Osteoblast (primary cell): ENCODE data around the gene OBSCN. TPM values are rescaled to one million over a fixed set of nuclear protein-coding genes. Genes with fewer than 3 reads are reported as not detected.

ENCODE experiments used
- DNase-seq: peaks from one replicate; pipeline ENCODE4 v3.0.0; 2011; ENCODE audit warnings: low spot score, mixed read lengths; ENCODE audit not compliant: insufficient read length; ENCODE audit errors: missing footprints
- H2AFZ ChIP-seq: 2 replicates; pipeline ENCODE4 v1.6.0; 2011; ENCODE audit warnings: mild to moderate bottlenecking, low read length
- H3K27ac ChIP-seq: 2 replicates; pipeline ENCODE4 v1.5.1; 2011; ENCODE audit warnings: mild to moderate bottlenecking, low read depth, low read length, moderate library complexity
- H3K27me3 ChIP-seq: 2 replicates; pipeline ENCODE4 v1.6.0; 2012; ENCODE audit warnings: mild to moderate bottlenecking, control low read depth, inconsistent platforms, low read length, moderate library complexity; ENCODE audit not compliant: insufficient read depth
- H3K36me3 ChIP-seq: 2 replicates; pipeline ENCODE4 v1.5.1; 2011; ENCODE audit warnings: mild to moderate bottlenecking, low read length, control low read depth, moderate library complexity; ENCODE audit not compliant: insufficient read depth
- H3K4me1 ChIP-seq: 2 replicates; pipeline ENCODE4 v1.5.1; 2011; ENCODE audit warnings: mild to moderate bottlenecking, low read length, control low read depth, moderate library complexity; ENCODE audit not compliant: insufficient read depth
- H3K4me2 ChIP-seq: 2 replicates; pipeline ENCODE4 v1.6.0; 2011; ENCODE audit warnings: mild to moderate bottlenecking, low read length; ENCODE audit not compliant: insufficient read depth
- H3K4me3 ChIP-seq: fragments of 200-600 bp; sonication (generic); 3 replicates; pipeline ENCODE4 v1.5.1; 2012; ENCODE audit warnings: mild to moderate bottlenecking, low read length, inconsistent platforms; ENCODE audit not compliant: insufficient read depth
- H3K79me2 ChIP-seq: 2 replicates; pipeline ENCODE4 v1.6.0; 2012; ENCODE audit warnings: mild to moderate bottlenecking, low read length, control low read depth, inconsistent platforms; ENCODE audit not compliant: insufficient read depth
- H3K9me3 ChIP-seq: 2 replicates; pipeline ENCODE4 v1.5.1; 2011; ENCODE audit warnings: low read depth, low read length, control low read depth
- H4K20me1 ChIP-seq: 2 replicates; pipeline ENCODE4 v1.6.0; 2012; ENCODE audit warnings: mild to moderate bottlenecking, low read length, control low read depth; ENCODE audit not compliant: insufficient read depth
- total RNA-seq: library from RNA; depleted of rRNA; stranded (reverse); fragments of >200 nt; gene quantifications from 2 replicates; pipeline ENCODE4 v1.2.3, GENCODE V29; 2012
- TF ChIP-seq, protein P1 (sequence below): IDR thresholded peaks from 2 replicates; pipeline ENCODE4 v1.5.1; 2011; ENCODE audit warnings: mild to moderate bottlenecking, low read depth, low read length, moderate library complexity; ENCODE audit errors: extremely low read depth

The OBSCN gene
- total RNA-seq, 1 donor, result 2.9 TPM

DNA sequence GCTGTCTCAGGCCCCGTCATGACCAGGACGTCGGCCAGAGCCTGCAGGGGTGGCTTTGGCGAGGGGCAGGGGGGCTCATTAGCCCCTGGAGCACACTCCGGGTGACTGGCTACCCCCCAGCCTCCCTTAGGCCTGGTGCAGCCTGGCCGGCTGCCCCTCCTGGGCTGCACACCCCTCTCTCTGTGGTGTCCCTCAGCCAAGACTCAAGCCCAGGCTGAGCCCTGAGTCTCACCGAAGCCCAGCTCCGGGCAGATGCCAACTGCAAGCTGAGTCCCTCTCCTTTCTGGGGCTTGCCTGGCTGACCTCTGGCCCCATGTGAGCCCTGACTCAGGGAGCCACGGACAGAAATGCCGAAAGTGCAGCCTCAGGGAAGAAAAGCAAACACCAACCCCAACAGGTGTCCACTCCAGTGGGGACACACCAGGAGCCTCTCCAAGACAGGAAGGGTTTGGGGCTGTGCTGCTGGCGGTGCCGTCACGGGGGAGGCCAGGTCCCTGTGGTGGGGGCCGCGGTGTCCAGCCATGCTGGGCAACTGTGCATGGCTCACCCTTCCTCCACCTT, 47.6 kb upstream of the OBSCN start:
- TF ChIP-seq, protein P1, sequence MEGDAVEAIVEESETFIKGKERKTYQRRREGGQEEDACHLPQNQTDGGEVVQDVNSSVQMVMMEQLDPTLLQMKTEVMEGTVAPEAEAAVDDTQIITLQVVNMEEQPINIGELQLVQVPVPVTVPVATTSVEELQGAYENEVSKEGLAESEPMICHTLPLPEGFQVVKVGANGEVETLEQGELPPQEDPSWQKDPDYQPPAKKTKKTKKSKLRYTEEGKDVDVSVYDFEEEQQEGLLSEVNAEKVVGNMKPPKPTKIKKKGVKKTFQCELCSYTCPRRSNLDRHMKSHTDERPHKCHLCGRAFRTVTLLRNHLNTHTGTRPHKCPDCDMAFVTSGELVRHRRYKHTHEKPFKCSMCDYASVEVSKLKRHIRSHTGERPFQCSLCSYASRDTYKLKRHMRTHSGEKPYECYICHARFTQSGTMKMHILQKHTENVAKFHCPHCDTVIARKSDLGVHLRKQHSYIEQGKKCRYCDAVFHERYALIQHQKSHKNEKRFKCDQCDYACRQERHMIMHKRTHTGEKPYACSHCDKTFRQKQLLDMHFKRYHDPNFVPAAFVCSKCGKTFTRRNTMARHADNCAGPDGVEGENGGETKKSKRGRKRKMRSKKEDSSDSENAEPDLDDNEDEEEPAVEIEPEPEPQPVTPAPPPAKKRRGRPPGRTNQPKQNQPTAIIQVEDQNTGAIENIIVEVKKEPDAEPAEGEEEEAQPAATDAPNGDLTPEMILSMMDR, result no peak
- Histone ChIP-seq H3K27ac (no peak overlapping the region), H3K79me2 (no peaks in the 10 kb centered on the region), H4K20me1 (peaks cover 15% of the 10 kb centered on the region), H3K4me3 (no peak overlapping the region), H3K36me3 (no peaks in the 10 kb centered on the region), H2AFZ (no peak overlapping the region), H3K9me3 (no peaks in the 10 kb centered on the region), H3K27me3 (peaks cover 13% of the 10 kb centered on the region), H3K4me1 (peaks cover 15% of the 10 kb centered on the region), H3K4me2 (no peak overlapping the region)
- no peak for DNase-seq

DNA sequence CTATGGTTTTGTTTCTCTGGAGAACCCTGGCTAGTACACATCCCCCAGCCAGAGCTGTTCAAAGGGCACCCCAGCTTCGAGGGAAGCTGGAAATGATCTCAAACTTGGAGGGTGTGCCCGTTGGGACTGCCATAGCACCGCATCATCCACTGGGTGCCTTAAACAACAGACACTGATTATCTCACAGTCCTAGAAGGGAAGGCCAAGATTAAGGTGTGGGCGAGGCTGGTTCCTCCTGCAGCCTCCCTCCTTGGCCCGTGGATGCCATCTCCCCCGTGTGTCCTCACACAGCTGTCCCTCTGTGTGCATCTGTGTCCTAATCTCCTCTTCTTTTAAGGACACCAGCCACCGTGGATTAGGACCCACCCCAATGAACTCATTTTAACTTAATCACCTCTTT, 46.5 kb upstream of the OBSCN start:
- Histone ChIP-seq H3K4me2 (no peak overlapping the region), H3K9me3 (no peaks in the 10 kb centered on the region), H4K20me1 (peaks cover 4% of the 10 kb centered on the region), H3K79me2 (peaks cover 2% of the 10 kb centered on the region), H2AFZ (no peak overlapping the region), H3K36me3 (no peaks in the 10 kb centered on the region), H3K27me3 (peaks cover 13% of the 10 kb centered on the region), H3K27ac (no peak overlapping the region), H3K4me1 (peaks cover 17% of the 10 kb centered on the region), H3K4me3 (no peak overlapping the region)
- TF ChIP-seq, protein P1, result no peak
- DNase-seq, result no peak

DNA sequence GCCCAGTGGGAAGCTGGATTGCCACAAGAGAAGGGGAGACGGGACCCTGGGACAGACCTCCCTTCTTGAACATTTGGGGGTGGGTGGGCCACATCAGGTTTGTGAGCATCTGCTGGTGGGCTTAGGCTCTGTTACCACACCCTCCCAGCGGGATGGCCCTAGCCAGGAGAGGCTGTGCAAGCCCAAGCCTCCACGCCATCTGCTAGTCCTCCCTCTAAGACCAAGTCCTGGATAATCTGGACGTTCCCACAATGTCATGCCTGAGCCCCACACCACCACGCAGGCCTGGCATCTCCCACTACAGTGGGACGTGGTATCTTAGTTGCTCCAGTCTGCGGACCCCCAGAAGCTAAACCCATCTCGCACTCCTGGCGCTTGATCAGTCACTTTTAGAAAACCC, 46.0 kb upstream of the OBSCN start:
- peaks cover 22% of the 10 kb centered on the region for H3K4me1 ChIP-seq
- no peak overlapping the region for H3K4me2 ChIP-seq
- no peak overlapping the region for H2AFZ ChIP-seq
- H3K79me2 ChIP-seq, result peaks cover 7% of the 10 kb centered on the region
- TF ChIP-seq, protein P1, result no peak
- H3K27me3 ChIP-seq, result peaks cover 13% of the 10 kb centered on the region
- H3K36me3 ChIP-seq, result no peaks in the 10 kb centered on the region
- H3K4me3 ChIP-seq, result no peak overlapping the region
- DNase-seq, result no peak
- H4K20me1 ChIP-seq, result no peaks in the 10 kb centered on the region
- no peaks in the 10 kb centered on the region for H3K9me3 ChIP-seq
- H3K27ac ChIP-seq, result no peak overlapping the region

DNA sequence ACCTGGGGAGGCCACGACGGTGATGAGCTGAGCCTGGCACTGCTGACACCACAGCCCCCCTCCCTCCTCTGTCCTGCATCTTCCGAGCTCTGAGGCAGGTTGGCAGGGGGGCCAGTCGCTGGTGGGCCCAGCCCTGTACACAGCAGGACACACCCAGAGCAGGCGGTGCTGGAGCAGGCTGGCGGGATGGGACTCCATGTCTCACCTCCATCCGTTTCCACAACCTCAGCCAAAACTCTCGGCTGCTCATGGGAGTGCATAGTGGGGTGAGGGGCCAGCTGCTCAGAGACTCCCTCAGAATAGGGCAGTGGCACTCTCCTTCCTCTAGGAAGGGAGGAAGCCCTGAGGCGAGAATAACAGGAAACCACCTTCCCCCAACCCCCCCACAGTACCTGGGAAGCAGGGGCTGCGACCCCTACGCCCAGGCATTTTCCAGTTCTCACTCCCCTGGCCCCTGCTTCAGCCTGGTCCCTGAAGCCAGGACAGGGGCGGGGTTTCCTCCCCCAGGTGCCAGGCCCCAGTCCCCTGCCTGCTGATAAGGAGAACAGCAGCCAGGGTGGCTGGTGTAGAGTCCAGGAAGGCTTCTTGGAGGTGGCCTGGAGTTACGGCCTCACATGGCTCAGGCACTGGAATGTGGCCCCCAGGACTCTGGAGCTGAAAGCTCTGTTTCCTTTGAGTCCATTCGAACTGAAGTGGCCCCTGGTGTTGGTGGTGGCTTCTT, 45.4 kb upstream of the OBSCN start:
- no peaks in the 10 kb centered on the region for H4K20me1 ChIP-seq
- H3K79me2 ChIP-seq, result peaks cover 8% of the 10 kb centered on the region
- no peak overlapping the region for H2AFZ ChIP-seq
- no peaks in the 10 kb centered on the region for H3K36me3 ChIP-seq
- no peaks in the 10 kb centered on the region for H3K9me3 ChIP-seq
- no peak overlapping the region for H3K4me3 ChIP-seq
- DNase-seq, result no peak
- H3K4me2 ChIP-seq, result no peak overlapping the region
- no peak overlapping the region for H3K27ac ChIP-seq
- H3K4me1 ChIP-seq, result peaks cover 23% of the 10 kb centered on the region
- TF ChIP-seq, protein P1, result no peak
- peaks cover 13% of the 10 kb centered on the region for H3K27me3 ChIP-seq
